Esophagus squamous epithelium (tissue), 5 donors: ENCODE data around the gene SAMD1. TPM values are rescaled to one million over a fixed set of nuclear protein-coding genes. Genes with fewer than 3 reads are reported as not detected.

Experiments used
- DNase-seq: peaks from one replicate; lab custom pipeline; 2025; lab: John Stamatoyannopoulos, UW
- H3K27ac ChIP-seq, 4 donors: fragments of 200-600 bp; sonication (generic); one replicate each; pipeline ENCODE4 v1.5.1; 2016 to 2019; ENCODE audit warnings: mild to moderate bottlenecking in 1 of 4
- H3K27me3 ChIP-seq, 4 donors: fragments of 200-600 bp; sonication (generic); 1 replicate in 3 of 4; 2 replicates in 1 of 4; pipeline versions ENCODE4 v1.5.1 to v1.6.0; 2017 to 2021; ENCODE audit warnings: antibody characterized with exemption in 1 of 4
- H3K36me3 ChIP-seq, 3 donors: fragments of 200-600 bp; sonication (generic); one replicate each; pipeline ENCODE4 v1.5.1; 2016 to 2019
- H3K4me1 ChIP-seq, 3 donors: fragments of 200-600 bp; sonication (generic); one replicate each; pipeline ENCODE4 v1.5.1; 2017 to 2019
- H3K4me3 ChIP-seq, 4 donors: fragments of 200-600 bp; sonication (generic); 1 replicate in 3 of 4; 2 replicates in 1 of 4; pipeline ENCODE4 v1.5.1; 2016 to 2019; ENCODE audit warnings: mild to moderate bottlenecking in 2 of 4, moderate library complexity in 1 of 4
- H3K9me3 ChIP-seq, 3 donors: fragments of 200-600 bp; sonication (generic); one replicate each; pipeline ENCODE4 v1.5.1; 2016 to 2019
- POLR2A ChIP-seq, 4 donors: fragments of 450-650 bp; IDR thresholded peaks; one replicate each; pipeline ENCODE4 v1.6.1; 2017; ENCODE audit warnings: antibody characterized with exemption in 4 of 4, mild to moderate bottlenecking in 4 of 4, moderate library complexity in 3 of 4
- WGBS, 2 donors: methylation state at CpG; one replicate each; pipeline ENCODE4 v1.1.5; 2018; 5-methylcytosine and 5-hydroxymethylcytosine counted together
- intact Hi-C: fragments of 100-400 bp; cut with DNase I; formaldehyde crosslinking; loops from one replicate; pipeline ENCODE4 v1.15.0; 2022
- total RNA-seq, 4 donors: library from RNA; depleted of rRNA; stranded (reverse); fragments of >200 nt; gene quantifications; one replicate each; pipeline ENCODE4 v1.1.0, GENCODE V29; 2016
- TF ChIP-seq, protein P1 (sequence below), 6 experiments: fragments of 450-650 bp in 4 of 6; fragments of 200-600 bp in 2 of 6; sonication (generic) in 2 of 6; IDR thresholded peaks; one replicate each; pipeline ENCODE4 v1.5.1; 2016 to 2019; ENCODE audit warnings: antibody characterized with exemption in 6 of 6, mild to moderate bottlenecking in 4 of 6, moderate library complexity in 4 of 6
- donor health status: DM: yes; HTN: yes; CAD: no.

SAMD1 gene
- total RNA-seq, 4 donors from 2014 or later = 16.8 to 32.2 (median 27.1) TPM

- no peak overlapping the region for H3K4me3 ChIP-seq
- no peak overlapping the region for H3K27ac ChIP-seq
- intact Hi-C loops = no loop called here
- H3K36me3 ChIP-seq = peaks cover 0 to 26% (median 5%) of the 10 kb centered on the region in 3 donors
- DNase-seq = no peak
- TF ChIP-seq, protein P1, sequence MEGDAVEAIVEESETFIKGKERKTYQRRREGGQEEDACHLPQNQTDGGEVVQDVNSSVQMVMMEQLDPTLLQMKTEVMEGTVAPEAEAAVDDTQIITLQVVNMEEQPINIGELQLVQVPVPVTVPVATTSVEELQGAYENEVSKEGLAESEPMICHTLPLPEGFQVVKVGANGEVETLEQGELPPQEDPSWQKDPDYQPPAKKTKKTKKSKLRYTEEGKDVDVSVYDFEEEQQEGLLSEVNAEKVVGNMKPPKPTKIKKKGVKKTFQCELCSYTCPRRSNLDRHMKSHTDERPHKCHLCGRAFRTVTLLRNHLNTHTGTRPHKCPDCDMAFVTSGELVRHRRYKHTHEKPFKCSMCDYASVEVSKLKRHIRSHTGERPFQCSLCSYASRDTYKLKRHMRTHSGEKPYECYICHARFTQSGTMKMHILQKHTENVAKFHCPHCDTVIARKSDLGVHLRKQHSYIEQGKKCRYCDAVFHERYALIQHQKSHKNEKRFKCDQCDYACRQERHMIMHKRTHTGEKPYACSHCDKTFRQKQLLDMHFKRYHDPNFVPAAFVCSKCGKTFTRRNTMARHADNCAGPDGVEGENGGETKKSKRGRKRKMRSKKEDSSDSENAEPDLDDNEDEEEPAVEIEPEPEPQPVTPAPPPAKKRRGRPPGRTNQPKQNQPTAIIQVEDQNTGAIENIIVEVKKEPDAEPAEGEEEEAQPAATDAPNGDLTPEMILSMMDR (IDR thresholded peaks at IDR 0.05) = no peak
- TF ChIP-seq POLR2A (IDR thresholded peaks at IDR 0.05) = no peak
- 90 to 98% methylated on average over 5 of the region's 5 CpGs for WGBS, 2 donors
- no peaks in the 10 kb centered on the region for H3K9me3 ChIP-seq
- peaks cover 13 to 30% (median 14%) of the 10 kb centered on the region in 3 donors for H3K4me1 ChIP-seq
- H3K27me3 ChIP-seq = no peaks in the 10 kb centered on the region
Observed at GRCh38 chr19:14086098-14086497, 4.5 kb downstream of the SAMD1 start.

DNA sequence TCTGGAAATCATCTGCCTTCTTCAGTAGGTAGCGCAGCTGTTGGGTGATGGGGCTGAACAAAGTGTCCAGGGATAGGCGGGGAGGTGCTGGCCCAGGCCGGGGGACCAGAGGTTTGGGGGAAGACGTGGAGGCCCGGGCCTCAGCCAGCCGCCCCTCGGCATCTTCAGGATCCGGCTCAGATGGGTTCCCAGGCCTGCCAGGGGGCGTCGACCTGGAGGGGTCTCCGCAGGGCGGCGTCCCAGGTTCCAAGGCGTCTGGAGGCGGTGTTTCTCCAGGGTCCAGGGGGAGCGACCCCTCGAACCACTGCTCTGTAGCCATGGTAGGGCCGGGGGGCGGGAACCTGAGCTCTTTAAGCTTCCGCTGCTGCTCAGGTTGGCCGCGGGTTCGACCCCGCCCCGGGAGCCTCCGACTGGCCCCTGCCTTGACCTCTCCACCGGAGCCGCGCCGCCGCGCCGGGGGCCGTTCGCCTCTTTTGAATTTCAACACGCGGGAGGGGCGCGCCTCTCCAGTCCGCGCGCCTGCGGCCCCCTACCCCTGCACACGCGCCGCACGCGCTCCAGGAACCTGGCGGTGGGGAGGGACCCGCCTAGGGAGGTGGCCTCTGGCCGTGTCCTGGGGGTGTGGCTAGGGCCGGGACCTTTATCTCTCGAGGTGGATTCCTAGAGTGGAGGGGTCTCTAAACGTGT, 5.1 kb downstream of the SAMD1 start, which contains the start of gene C19orf67:
Gene C19orf67, minus strand, starts transcription at position 475 of the 687 bp plus-strand sequence. Its CDS starts 156 bp downstream, at position 319.
- H3K27ac ChIP-seq = no peak within 1 kb of the TSS
- WGBS, 2 donors = 51 to 55% methylated on average over 3 to 4 of the region's 54 CpGs
- no peak within 1 kb of the TSS for H3K4me3 ChIP-seq
- no peaks in the 10 kb centered on the region for H3K27me3 ChIP-seq
- H3K4me1 ChIP-seq = peaks cover 15 to 35% (median 18%) of the 10 kb centered on the region in 3 donors
- H3K36me3 ChIP-seq = peaks cover 0 to 26% (median 5%) of the 10 kb centered on the region in 3 donors
- TF ChIP-seq POLR2A (IDR thresholded peaks at IDR 0.05) = no peak
- TF ChIP-seq, protein P1 (IDR thresholded peaks at IDR 0.05) = no peak
- no peaks in the 10 kb centered on the region for H3K9me3 ChIP-seq
- DNase-seq = no peak
- intact Hi-C loops = no loop called here

DNA sequence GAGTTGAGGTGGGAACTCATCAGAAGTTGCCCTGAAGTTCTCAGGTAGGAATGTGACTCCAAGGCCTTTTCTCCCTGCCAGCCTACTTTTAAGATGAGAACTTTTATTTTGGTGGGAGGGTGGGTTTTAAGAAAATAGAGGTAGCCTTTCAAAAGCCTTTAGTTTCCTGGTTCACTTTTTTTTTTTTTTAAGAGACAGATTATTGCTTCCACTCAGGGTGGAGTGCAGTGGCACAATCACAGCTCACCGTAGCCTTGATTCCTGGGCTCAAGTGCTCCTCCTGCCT, 7.9 kb downstream of the SAMD1 start:
- peak overlapping the region in 3 of 4 donors; percentile 75 to 81 (median 76) for H3K4me3 ChIP-seq
- H3K27ac ChIP-seq = peak overlapping the region in 3 of 4 donors; percentile 93 to 97 (median 94)
- H3K36me3 ChIP-seq = peaks cover 0 to 12% (median 0%) of the 10 kb centered on the region in 3 donors
- TF ChIP-seq, protein P1 (IDR thresholded peaks at IDR 0.05) = no peak
- TF ChIP-seq POLR2A (IDR thresholded peaks at IDR 0.05) = no peak
- no peak for DNase-seq
- WGBS, 2 donors = 33 to 36% methylated on average over 1 of the region's 1 CpG
- H3K9me3 ChIP-seq = no peaks in the 10 kb centered on the region
- intact Hi-C loops = no loop called here
- peaks cover 16 to 31% (median 19%) of the 10 kb centered on the region in 3 donors for H3K4me1 ChIP-seq
- H3K27me3 ChIP-seq = no peaks in the 10 kb centered on the region

- no peaks in the 10 kb centered on the region for H3K27me3 ChIP-seq
- H3K36me3 ChIP-seq = peaks cover 0 to 7% (median 0%) of the 10 kb centered on the region in 3 donors
- H3K9me3 ChIP-seq = no peaks in the 10 kb centered on the region
- peak overlapping the region; percentile 91 to 97 (median 94) for H3K27ac ChIP-seq
- H3K4me1 ChIP-seq = peaks cover 16 to 31% (median 19%) of the 10 kb centered on the region in 3 donors
- intact Hi-C loops = no loop called here
- 34 to 42% methylated on average over 6 to 10 of the region's 24 CpGs for WGBS, 2 donors
- no peak for TF ChIP-seq POLR2A (IDR thresholded peaks at IDR 0.05)
- TF ChIP-seq, protein P1 (IDR thresholded peaks at IDR 0.05) = no peak
- DNase-seq = no peak
- peak overlapping the region; percentile 72 to 81 (median 76) for H3K4me3 ChIP-seq
Observed at GRCh38 chr19:14081797-14082674, 8.5 kb downstream of the SAMD1 start.
